PFSK-1 (cell line): ENCODE data around the gene EYA4.
A peak's percentile ranks its signal among the peaks of the same experiment; 100 is the strongest.

Experiments
- FOXP2 ChIP-seq: optimal IDR thresholded peaks from 2 replicates; pipeline ENCODE3; 2011; ENCODE audit warnings: borderline replicate concordance, control low read depth, inconsistent platforms; ENCODE audit not compliant: insufficient read depth; ENCODE audit errors: extremely low read length, extremely low read depth
- POLR2AphosphoS5 ChIP-seq: IDR thresholded peaks from 2 replicates; pipeline ENCODE4 v1.6.1; 2012; ENCODE audit warnings: low read depth, mild to moderate bottlenecking, control low read depth, low read length, moderate library complexity
- SIN3A ChIP-seq: IDR thresholded peaks from 2 replicates; pipeline ENCODE4 v1.6.1; 2012; ENCODE audit warnings: mild to moderate bottlenecking, low read length, moderate library complexity, borderline replicate concordance; ENCODE audit not compliant: insufficient read depth
- TAF1 ChIP-seq: IDR thresholded peaks from 2 replicates; pipeline ENCODE4 v1.6.1; 2012; ENCODE audit warnings: low read length, control low read depth, borderline replicate concordance; ENCODE audit not compliant: insufficient read depth
- TF ChIP-seq, protein P1 (sequence below), 2 experiments: IDR thresholded peaks; 2 replicates each; pipeline versions ENCODE4 v1.6.1 to v1.8.0; 2011 to 2012; ENCODE audit warnings: low read depth in 2 of 2, low read length in 2 of 2, control low read depth in 1 of 2, inconsistent platforms in 1 of 2, mild to moderate bottlenecking in 1 of 2, moderate library complexity in 1 of 2; ENCODE audit not compliant: insufficient read depth in 1 of 2

Gene EYA4

GRCh38 chr6:133362813-133363212 lies 121.7 kb downstream of the EYA4 start:
- TF ChIP-seq SIN3A = no peak
- TF ChIP-seq FOXP2 = no peak
- no peak for TF ChIP-seq TAF1
- no peak for TF ChIP-seq POLR2AphosphoS5
- TF ChIP-seq, protein P1, sequence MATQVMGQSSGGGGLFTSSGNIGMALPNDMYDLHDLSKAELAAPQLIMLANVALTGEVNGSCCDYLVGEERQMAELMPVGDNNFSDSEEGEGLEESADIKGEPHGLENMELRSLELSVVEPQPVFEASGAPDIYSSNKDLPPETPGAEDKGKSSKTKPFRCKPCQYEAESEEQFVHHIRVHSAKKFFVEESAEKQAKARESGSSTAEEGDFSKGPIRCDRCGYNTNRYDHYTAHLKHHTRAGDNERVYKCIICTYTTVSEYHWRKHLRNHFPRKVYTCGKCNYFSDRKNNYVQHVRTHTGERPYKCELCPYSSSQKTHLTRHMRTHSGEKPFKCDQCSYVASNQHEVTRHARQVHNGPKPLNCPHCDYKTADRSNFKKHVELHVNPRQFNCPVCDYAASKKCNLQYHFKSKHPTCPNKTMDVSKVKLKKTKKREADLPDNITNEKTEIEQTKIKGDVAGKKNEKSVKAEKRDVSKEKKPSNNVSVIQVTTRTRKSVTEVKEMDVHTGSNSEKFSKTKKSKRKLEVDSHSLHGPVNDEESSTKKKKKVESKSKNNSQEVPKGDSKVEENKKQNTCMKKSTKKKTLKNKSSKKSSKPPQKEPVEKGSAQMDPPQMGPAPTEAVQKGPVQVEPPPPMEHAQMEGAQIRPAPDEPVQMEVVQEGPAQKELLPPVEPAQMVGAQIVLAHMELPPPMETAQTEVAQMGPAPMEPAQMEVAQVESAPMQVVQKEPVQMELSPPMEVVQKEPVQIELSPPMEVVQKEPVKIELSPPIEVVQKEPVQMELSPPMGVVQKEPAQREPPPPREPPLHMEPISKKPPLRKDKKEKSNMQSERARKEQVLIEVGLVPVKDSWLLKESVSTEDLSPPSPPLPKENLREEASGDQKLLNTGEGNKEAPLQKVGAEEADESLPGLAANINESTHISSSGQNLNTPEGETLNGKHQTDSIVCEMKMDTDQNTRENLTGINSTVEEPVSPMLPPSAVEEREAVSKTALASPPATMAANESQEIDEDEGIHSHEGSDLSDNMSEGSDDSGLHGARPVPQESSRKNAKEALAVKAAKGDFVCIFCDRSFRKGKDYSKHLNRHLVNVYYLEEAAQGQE (IDR thresholded peaks at IDR 0.05; ENCODE audit: insufficient read depth in 1 of 2, low read depth in 2 of 2, low read length in 2 of 2) = no peak

DNA sequence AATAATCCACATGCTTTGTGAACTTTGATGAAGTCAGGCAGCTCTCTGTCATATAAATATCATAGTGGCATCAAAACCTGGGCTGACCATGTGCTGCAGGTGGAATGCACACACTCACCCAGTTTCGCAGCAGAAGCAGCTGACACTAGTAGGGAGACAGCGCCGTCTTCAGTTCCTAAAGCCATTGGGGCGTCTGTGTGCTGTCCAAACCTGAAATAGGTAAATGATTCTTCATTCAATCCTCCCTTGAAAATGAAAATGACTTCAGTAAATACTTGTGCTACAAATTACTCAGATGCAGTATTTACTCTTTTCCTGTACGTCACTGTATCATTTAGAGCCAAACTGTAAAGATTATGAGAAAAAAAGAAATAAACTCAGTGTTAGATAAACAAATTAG lies 127.5 kb downstream of the EYA4 start:
- TF ChIP-seq, protein P1 (IDR thresholded peaks at IDR 0.05; ENCODE audit: insufficient read depth in 1 of 2, low read depth in 2 of 2, low read length in 2 of 2) = peak in 1 of 2 experiments; percentile 47; a peak in 1 of 4 replicates
- TF ChIP-seq TAF1 = no peak

DNA sequence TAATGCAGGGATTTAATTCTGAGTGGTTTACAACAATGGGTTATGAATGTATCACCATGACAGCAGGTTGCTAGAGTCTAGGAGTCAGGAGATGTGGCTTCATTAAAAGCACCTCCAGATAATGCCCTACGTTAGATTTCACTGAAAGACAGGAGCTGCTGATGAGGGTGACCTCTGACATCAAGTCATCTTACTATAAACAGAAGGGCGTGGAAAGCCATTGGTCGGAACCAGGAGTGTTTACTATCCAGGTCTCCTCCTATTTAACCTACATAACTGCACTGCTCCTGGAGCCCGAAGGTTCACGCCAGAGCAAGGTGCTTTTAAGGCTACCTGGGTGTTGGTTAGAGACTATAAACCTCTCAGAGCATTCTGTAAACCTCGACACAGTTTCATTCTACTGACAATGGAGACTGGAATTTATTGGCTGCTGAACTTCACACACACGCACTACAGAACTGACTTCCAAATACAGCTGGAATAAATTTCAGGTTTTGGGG lies 128.7 kb downstream of the EYA4 start:
- no peak for TF ChIP-seq FOXP2
- TF ChIP-seq, protein P1 (IDR thresholded peaks at IDR 0.05; ENCODE audit: insufficient read depth in 1 of 2, low read depth in 2 of 2, low read length in 2 of 2) = no peak
- TF ChIP-seq POLR2AphosphoS5 = no peak
- TF ChIP-seq TAF1 = no peak
- no peak for TF ChIP-seq SIN3A

- no peak for TF ChIP-seq TAF1
- no peak for TF ChIP-seq SIN3A
Observed at GRCh38 chr6:133376743-133377142, 135.6 kb downstream of the EYA4 start.

GRCh38 chr6:133377219-133377618 lies 136.1 kb downstream of the EYA4 start:
- TF ChIP-seq FOXP2 (no peak), SIN3A (no peak), POLR2AphosphoS5 (no peak), TAF1 (no peak)
- TF ChIP-seq, protein P1 (IDR thresholded peaks at IDR 0.05; ENCODE audit: insufficient read depth in 1 of 2, low read depth in 2 of 2, low read length in 2 of 2) = no peak

DNA sequence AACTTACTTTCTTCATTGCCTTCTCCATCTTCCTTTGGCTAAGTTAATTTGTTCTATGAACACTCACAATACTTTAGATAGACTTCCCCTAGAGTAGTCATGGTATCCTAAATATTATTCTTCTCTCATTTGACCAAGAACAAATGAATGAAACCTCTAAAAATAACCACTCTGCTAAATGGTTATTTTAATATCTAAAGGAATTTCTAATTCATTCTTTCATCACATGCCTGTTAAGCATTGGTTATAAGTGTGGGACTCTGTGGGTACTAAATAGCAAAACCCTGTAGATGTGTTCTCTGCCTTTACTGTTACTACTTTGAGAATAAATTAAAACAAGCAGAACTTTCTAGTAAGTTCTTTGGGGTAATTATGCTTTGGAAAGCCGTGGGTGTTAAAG lies 138.9 kb downstream of the EYA4 start:
- TF ChIP-seq POLR2AphosphoS5 (no peak), FOXP2 (no peak), TAF1 (no peak), SIN3A (no peak)
- TF ChIP-seq, protein P1 (IDR thresholded peaks at IDR 0.05; ENCODE audit: insufficient read depth in 1 of 2, low read depth in 2 of 2, low read length in 2 of 2) = no peak
